GM19099 (cell line): ENCODE data around the gene SMAD2.

ENCODE experiments used
- POLR2A ChIP-seq: IDR thresholded peaks from 3 replicates; pipeline ENCODE4 v1.6.1; 2011; ENCODE audit warnings: low read depth; ENCODE audit not compliant: insufficient read length; ENCODE audit errors: extremely low read depth

Gene SMAD2

DNA sequence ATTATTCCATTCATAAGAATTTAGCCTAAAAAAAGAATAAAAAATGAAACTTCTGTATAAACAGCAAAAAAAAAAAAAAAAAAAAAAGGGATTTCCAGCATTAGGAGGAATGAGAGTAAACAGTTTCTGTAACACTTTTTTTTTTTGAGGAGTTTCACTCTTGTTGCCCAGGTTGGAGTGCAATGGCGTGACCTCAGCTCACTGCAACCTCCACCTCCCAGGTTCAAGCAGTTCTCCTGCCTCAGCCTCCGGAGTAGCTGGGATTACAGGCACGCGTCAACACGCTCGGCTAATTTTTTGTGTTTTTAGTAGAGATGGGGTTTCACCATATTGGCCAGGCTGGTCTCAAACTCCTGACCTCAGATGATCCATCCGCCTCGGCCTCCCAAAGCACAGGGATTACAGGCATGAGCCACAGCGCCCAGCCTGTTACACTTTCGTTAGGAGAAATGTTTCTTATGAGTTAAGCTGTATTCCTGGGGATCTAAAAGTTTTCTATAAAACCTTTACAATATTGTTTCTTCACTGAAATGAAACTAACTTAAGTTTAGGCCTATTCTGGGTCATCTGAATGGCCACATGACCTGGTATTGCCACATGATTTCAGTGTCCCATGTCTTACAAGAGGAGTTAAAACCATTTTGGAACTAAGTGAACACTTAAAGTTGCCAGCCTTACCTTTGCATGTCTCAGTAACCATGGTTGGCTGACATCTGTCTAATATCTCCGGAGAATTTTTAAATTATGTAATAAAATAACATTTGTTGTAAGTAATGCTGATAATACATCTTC, 17.5 kb downstream of the SMAD2 start:
- TF ChIP-seq POLR2A = no peak

GRCh38 chr18:47912343-47912742, 18.1 kb downstream of the SMAD2 start:
- no peak for TF ChIP-seq POLR2A

DNA sequence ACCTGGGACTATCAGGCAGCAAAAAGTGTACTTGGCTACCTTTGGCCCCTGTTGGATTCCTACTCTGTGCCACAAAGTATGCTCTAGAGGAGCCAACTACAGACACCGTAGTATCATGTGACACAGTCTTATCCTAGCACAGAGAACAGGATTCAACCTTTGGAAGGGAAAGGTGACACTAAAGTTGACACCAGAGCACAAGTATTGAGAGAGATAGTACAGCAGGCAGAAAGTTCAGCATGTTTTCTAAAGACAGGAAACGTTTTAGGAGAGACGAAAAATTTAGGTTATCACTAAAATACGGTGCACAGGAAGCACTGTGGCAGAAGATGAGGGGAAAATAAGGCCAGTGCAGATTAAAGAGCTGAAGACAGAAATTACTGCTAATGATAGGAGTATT, 18.6 kb downstream of the SMAD2 start:
- no peak for TF ChIP-seq POLR2A

DNA sequence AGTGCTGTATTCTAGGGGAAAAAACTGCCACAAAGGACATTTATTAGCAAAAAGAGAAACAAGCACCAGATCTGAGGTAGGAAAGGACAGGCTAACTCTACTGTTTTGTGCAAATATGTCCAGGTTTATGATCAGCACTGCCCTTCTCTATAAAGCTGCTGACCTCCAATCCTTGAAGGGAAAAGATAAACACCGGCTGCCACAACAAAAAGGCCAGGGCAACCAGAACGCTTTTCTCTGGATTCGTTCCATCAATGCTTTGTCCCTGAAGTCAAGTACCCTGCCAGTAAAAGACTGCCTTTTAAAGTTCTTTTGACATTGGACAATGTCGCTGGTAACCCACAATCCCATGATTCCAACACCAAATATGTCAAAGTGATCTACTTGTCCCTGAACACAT, 21.0 kb downstream of the SMAD2 start:
- no peak for TF ChIP-seq POLR2A

DNA sequence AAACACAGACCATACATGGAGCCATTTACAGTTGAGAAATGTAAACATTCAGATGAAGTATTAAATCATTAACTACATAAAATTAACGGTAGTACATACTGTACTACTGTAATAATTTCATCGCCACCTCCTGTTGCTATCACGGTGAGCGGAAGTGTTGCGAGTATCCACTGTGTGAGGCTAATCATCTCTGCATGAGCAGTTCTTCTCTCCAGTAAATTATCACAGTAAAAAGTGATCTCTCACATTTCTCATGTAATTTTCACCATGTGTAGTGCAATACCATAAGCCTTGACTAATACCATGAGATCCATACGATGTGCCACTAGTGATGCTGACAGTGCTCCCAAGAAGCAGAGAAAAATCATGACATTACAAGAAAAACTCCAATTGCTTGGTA, 21.9 kb downstream of the SMAD2 start:
- no peak for TF ChIP-seq POLR2A

DNA sequence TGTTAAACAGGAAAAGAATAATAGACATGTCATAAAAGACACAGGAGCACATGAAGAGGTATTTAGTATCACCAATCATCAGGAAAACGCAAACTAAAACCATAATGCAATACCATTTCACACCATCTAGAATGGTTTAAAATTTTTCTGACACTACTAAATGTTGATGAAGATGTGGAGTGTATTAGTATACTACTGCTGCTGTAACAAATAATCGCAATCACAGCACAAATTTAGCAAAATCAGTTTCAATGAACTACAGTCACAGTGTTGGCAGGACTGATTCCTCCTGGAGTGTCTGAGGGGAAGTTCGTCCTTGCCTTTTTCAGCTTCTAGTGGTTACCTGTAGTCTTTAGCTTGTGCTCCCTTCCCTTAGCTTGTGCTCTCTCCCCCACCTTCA, 24.1 kb downstream of the SMAD2 start:
- TF ChIP-seq POLR2A = no peak

GRCh38 chr18:47903809-47904208, 26.6 kb downstream of the SMAD2 start:
- TF ChIP-seq POLR2A = no peak

DNA sequence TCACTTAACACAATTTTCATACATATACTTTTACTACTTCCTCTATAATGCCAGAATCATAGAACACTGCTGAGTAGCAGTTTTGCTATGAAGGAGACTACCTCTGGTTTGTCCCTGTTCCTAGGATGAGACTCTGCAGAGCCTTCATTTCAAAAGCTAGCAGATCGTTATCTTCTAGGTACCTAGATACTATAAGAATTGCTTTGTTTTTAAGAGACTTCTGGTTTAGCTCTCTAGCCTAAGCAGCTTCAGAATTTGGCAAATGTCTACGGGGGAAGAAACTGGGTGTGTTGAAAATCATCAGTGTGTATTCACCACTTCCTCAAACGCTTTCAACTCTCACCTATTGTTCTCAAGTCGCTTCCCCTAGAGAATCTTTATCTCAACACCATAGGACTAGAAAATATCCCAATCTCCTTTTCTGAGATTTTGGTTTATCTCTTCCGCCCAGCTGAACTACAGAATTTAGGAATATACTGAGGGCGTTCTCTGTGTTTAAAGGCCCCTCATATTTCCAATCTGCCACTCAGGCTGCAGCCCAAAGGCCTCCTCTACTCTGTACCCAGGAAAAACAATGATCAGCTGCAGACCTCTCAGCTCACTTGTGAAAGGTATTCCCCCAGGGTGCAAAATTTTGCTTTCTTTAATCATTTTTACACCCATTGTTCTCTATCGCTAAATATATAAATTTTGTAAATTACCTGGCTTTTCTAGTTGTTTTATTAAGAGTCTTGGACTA, 28.7 kb downstream of the SMAD2 start:
- TF ChIP-seq POLR2A = no peak

GRCh38 chr18:47899107-47899840, 31.2 kb downstream of the SMAD2 start:
- TF ChIP-seq POLR2A = no peak

GRCh38 chr18:47898696-47899095, 31.8 kb downstream of the SMAD2 start:
- no peak for TF ChIP-seq POLR2A

DNA sequence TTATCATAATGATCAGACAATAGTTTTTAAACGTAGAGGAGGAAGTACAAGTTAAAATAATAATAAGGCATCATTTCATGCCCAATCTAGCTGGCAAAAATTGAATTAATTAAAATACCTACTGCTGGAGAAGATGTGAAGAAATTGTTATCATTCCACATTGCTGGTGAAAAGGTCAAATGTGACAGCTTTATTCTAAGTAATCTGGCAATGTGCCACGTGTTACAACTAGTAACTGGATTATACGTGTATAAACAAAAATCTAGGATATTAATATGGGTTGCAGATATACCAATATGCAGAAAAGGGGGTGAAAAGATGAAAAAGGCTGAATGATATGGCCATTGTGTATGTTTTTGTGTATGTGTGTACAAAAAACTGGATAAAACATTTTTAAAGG, 32.4 kb downstream of the SMAD2 start:
- TF ChIP-seq POLR2A = no peak

DNA sequence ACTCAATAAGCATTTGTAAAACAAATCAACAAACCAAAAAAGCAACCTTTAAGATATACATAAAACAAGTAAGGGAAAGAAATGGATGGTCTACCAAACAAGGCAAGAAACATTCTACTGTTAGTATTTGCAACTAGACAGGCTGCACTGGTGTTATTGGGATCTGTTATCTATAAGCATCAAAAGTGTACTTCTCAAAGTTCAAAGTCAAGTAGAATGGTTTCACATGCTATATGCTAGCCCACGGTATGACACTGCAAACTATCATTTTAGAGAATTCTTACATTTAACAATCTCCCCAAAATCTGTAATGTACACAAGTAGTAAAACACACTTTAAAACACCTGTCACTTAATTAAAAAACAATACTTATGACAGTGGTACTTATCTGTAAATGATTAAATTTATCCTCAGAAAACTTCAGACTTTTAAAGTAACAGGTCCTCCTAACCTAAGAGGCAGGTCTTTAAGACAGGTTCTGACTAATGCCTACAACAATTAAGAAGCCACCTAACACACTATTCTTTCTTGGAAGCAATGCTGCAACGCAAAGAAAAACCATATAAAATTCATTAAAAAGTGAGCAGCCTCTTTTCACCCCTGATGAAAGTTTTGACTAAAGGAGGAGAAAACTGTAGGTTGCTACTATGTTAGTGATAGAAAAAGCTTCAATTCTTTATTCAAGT, 34.8 kb downstream of the SMAD2 start:
- no peak for TF ChIP-seq POLR2A

DNA sequence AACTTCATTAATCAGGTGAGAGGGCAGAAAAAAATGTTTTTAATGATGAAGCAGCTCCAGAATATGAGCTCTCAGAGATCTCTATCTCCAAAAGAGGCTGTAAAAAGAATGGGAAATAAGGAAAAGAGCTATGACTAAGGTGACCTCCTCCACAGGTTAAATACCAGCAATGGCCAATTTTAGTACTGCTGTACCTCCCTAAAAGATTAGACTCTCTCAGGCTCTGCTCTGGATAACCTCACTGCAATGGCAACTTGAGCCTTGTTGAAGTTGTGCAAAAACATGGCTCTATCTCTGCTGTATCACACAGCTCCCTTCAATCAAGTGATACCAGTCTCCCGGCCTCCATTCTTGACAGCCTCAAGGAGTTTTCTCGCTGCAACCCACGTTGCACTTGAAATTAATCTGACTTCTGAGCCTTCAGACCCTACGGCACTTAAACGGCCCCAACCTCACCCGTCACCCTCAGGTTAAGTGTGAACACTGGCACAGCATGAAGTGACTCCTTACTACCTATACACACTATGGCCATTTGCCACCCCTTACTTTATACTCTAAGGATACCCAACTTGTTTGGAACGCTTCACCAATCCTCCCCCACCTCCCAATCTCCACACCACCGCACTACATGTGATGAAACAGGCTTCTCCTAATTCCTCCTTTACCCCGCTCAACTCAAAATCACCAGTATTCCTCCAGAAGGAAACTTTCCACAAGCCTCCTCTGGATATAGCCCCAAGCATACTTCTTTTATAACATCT, 36.3 kb downstream of the SMAD2 start:
- TF ChIP-seq POLR2A = no peak

DNA sequence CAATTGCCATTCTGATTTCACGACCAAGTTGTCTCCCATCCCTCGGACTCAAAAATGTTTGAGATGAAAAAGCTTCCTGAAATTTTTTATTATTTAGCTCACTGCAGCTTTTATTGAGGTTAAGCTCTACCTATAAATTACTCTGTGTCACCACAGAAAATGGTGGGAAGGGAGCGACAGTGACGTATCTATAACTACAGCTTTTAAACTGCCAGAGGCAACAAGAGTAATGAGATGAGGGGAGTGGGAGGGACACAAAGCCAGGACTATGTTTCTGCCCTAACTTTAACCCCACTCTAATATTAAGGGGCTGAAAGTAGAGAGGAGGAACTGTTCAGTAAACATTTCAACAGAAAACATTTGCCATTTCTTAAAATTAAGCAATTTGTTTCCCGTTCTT, 37.4 kb downstream of the SMAD2 start:
- TF ChIP-seq POLR2A = no peak
